RPMI8226 (cell line): Measurements from ENCODE around the gene ARHGAP22.
A peak's percentile ranks its signal among the peaks of the same experiment; 100 is the strongest.
"Not testable (repeated sequence)": the region's sequence is repeated elsewhere in the genome, so short reads cannot be mapped to it uniquely, and the experiment has no call there.

ENCODE experiments used
- DNase-seq: peaks from one replicate; pipeline ENCODE4 v3.0.0-alpha.2; 2015

ARHGAP22 gene

GRCh38 chr10:48604991-48605508, at the start of gene ARHGAP22:
ARHGAP22 (minus strand) TSS chr10:48605073; CDS start chr10:48604796, 277 bp downstream.
- DNase-seq, result peak; percentile 53

GRCh38 chr10:48653944-48654698, 49.2 kb upstream of the ARHGAP22 start:
- DNase-seq, result no peak

GRCh38 chr10:48653347-48653746, 48.5 kb upstream of the ARHGAP22 start:
- no peak for DNase-seq

GRCh38 chr10:48652344-48652743, 47.5 kb upstream of the ARHGAP22 start:
- no peak for DNase-seq

- DNase-seq, result peak; percentile 42
These were observed 47.0 kb upstream of the ARHGAP22 start for GRCh38 chr10:48651839-48652238.

- DNase-seq, result peak; percentile 66
These were observed 46.4 kb upstream of the ARHGAP22 start for GRCh38 chr10:48651293-48651692.

- DNase-seq, result peak; percentile 44
These were observed 44.6 kb upstream of the ARHGAP22 start for GRCh38 chr10:48649349-48649944.

GRCh38 chr10:48648172-48648942, 43.5 kb upstream of the ARHGAP22 start:
- DNase-seq, result peak; percentile 16

GRCh38 chr10:48647073-48647472, 42.2 kb upstream of the ARHGAP22 start:
- DNase-seq, result not testable (repeated sequence)

- no peak for DNase-seq
These were observed 40.7 kb upstream of the ARHGAP22 start for GRCh38 chr10:48645600-48645999.

- DNase-seq, result not testable (repeated sequence)
These were observed 36.3 kb upstream of the ARHGAP22 start for GRCh38 chr10:48641099-48641690.

GRCh38 chr10:48640326-48640725, 35.5 kb upstream of the ARHGAP22 start:
- no peak for DNase-seq

- no peak for DNase-seq
These were observed 34.8 kb upstream of the ARHGAP22 start for GRCh38 chr10:48639632-48640031.

- DNase-seq, result no peak
These were observed 34.1 kb upstream of the ARHGAP22 start for GRCh38 chr10:48638739-48639527.

- DNase-seq, result no peak
These were observed 33.3 kb upstream of the ARHGAP22 start for GRCh38 chr10:48638158-48638557.

GRCh38 chr10:48636901-48637300, 32.0 kb upstream of the ARHGAP22 start:
- DNase-seq, result no peak

- no peak for DNase-seq
These were observed 31.4 kb upstream of the ARHGAP22 start for GRCh38 chr10:48636231-48636630.

- no peak for DNase-seq
These were observed 30.2 kb upstream of the ARHGAP22 start for GRCh38 chr10:48634984-48635557.

GRCh38 chr10:48634198-48634983, 29.5 kb upstream of the ARHGAP22 start:
- peak; percentile 84 for DNase-seq

GRCh38 chr10:48633381-48634197, 28.7 kb upstream of the ARHGAP22 start:
- no peak for DNase-seq
